KMS-11 (cell line): Measurements from ENCODE around the gene APOBEC4.
A peak's percentile ranks its signal among the peaks of the same experiment; 100 is the strongest.

Experiments used
- H2AFZ ChIP-seq: fragments of 200-600 bp; sonication (generic); 2 replicates; pipeline ENCODE4 v1.6.1; 2016; ENCODE audit warnings: antibody characterized with exemption, mixed run types, low read depth
- H3K27ac ChIP-seq: fragments of 200-600 bp; sonication (generic); 2 replicates; pipeline ENCODE4 v1.6.1; 2016; ENCODE audit warnings: mild to moderate bottlenecking, mixed run types
- H3K27me3 ChIP-seq: fragments of 200-600 bp; sonication (generic); 2 replicates; pipeline ENCODE4 v1.6.1; 2017; ENCODE audit warnings: mild to moderate bottlenecking, low read depth, mixed run types, moderate library complexity; ENCODE audit not compliant: insufficient read depth
- H3K36me3 ChIP-seq: fragments of 200-600 bp; sonication (generic); 2 replicates; pipeline ENCODE4 v1.6.1; 2017; ENCODE audit warnings: mild to moderate bottlenecking, mixed run types; ENCODE audit not compliant: insufficient read depth
- H3K4me1 ChIP-seq: fragments of 200-600 bp; sonication (generic); 2 replicates; pipeline ENCODE4 v1.6.1; 2016; ENCODE audit warnings: mild to moderate bottlenecking, low read depth, mixed run types; ENCODE audit not compliant: poor library complexity, severe bottlenecking
- H3K4me2 ChIP-seq: fragments of 200-600 bp; sonication (generic); 2 replicates; pipeline ENCODE4 v1.7.0; 2016; ENCODE audit warnings: mild to moderate bottlenecking, mixed run types
- H3K4me3 ChIP-seq: fragments of 200-600 bp; sonication (generic); IDR thresholded peaks from 2 replicates; pipeline ENCODE4 v1.6.1; 2017; ENCODE audit warnings: low read depth, low read length, mixed read lengths; ENCODE audit not compliant: insufficient read depth
- H3K79me2 ChIP-seq: fragments of 200-600 bp; sonication (generic); 2 replicates; pipeline ENCODE4 v1.6.1; 2016; ENCODE audit warnings: low read depth, mixed run types; ENCODE audit not compliant: insufficient read depth
- H3K9ac ChIP-seq: fragments of 200-600 bp; sonication (generic); 2 replicates; pipeline ENCODE4 v1.6.1; 2016; ENCODE audit warnings: mild to moderate bottlenecking, mixed run types
- H4K20me1 ChIP-seq: fragments of 200-600 bp; sonication (generic); 2 replicates; pipeline ENCODE4 v1.6.1; 2016; ENCODE audit warnings: mild to moderate bottlenecking, mixed run types; ENCODE audit not compliant: insufficient read depth
- CTCF ChIP-seq: fragments of 200-600 bp; sonication (generic); conservative IDR thresholded peaks from 2 replicates; pipeline ENCODE4 v1.6.1; 2017; ENCODE audit warnings: low read depth, mild to moderate bottlenecking, antibody characterized with exemption, low read length, moderate library complexity, mixed read lengths

The APOBEC4 gene

DNA sequence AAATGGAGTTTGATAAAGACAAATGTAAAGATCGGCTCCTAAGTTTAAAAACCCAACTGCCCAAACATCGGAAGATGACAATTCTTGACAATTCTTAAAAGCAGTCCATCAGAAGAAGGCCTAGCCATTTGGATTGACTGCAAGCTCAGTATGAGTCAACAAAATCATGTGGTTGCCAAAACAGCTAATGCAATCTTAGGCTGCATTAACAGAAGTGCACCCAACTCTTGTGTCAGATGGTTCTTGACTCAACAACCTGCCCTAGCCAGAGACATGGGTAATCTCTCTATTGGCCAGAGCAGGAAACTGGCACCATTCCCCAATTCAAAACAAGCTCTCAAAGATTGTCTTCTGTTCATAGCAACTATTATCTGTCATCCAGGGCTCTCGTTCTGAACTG is 53.0 kb downstream of the APOBEC4 start:
- H3K27me3 ChIP-seq, result no peaks in the 10 kb centered on the region
- no peaks in the 10 kb centered on the region for H4K20me1 ChIP-seq
- no peak for TF ChIP-seq CTCF
- no peak overlapping the region for H3K9ac ChIP-seq
- H3K4me2 ChIP-seq, result no peak overlapping the region
- no peak overlapping the region for H3K27ac ChIP-seq
- no peaks in the 10 kb centered on the region for H3K36me3 ChIP-seq
- no peaks in the 10 kb centered on the region for H3K79me2 ChIP-seq
- no peak overlapping the region for H3K4me3 ChIP-seq
- no peak overlapping the region for H2AFZ ChIP-seq
- peaks cover 9% of the 10 kb centered on the region for H3K4me1 ChIP-seq

DNA sequence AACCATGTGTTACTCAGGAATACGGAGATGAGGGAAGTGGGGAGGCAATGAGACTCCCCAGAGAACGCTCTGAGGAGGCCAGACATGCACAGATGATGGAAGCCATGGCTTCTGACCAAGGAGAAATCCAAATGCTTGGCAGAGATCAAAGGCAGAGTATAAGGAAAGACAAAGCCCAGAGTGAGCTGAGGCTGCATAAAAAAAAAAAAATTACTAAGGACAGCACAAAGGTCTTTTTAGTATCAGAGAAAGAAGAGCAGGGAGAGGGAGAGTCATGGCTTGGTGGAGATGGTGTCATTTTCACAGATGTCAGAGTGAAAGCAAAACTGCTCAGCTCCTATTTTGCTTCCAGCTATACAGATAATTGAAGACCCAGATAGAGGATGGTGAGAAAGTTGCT is 54.7 kb downstream of the APOBEC4 start:
- no peak overlapping the region for H3K9ac ChIP-seq
- H3K27ac ChIP-seq, result no peak overlapping the region
- H3K4me2 ChIP-seq, result no peak overlapping the region
- TF ChIP-seq CTCF, result no peak
- peak overlapping the region; percentile 4; the same call in 1 of the 2 replicates for H2AFZ ChIP-seq
- no peaks in the 10 kb centered on the region for H3K27me3 ChIP-seq
- no peaks in the 10 kb centered on the region for H3K36me3 ChIP-seq
- H3K79me2 ChIP-seq, result no peaks in the 10 kb centered on the region
- H4K20me1 ChIP-seq, result no peaks in the 10 kb centered on the region
- peaks cover 9% of the 10 kb centered on the region for H3K4me1 ChIP-seq
- H3K4me3 ChIP-seq, result no peak overlapping the region

DNA sequence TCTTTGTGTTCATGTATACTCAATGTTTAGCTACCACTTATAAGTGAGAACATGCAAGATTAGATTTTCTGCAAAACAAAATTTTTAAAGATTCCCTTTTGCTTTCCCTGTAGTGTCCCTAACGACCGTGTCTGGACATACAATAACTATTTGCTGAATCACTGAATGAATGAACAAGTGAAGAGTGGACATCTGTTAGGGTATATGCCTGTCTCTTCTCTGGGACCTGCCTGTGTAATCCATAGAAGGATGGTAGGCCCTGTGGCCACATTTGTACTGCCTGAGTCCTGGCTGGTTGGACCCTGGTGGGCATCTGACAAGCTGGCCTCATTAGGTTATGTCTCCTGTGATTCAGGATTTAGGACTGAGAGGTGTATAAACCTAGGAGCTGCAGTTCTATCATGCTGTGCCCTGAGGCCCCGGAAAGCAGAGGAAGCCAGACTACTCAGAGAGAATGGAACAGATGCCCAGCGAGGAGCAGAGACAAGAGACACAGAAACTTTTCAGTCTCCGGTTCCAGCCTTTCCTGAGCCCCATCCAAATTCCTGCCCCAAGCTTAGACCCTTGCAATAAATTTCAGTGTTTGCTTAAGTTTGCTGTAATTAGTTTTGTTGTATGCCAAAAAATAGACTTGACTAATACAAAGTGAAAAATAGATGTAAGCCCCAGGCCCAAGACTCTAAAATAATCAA is 55.3 kb downstream of the APOBEC4 start:
- H3K36me3 ChIP-seq, result no peaks in the 10 kb centered on the region
- peak overlapping the region; percentile 4; the same call in 1 of the 2 replicates for H2AFZ ChIP-seq
- H3K4me2 ChIP-seq, result no peak overlapping the region
- no peak for TF ChIP-seq CTCF
- no peak overlapping the region for H3K9ac ChIP-seq
- H3K79me2 ChIP-seq, result no peaks in the 10 kb centered on the region
- peaks cover 9% of the 10 kb centered on the region for H3K4me1 ChIP-seq
- H4K20me1 ChIP-seq, result no peaks in the 10 kb centered on the region
- no peak overlapping the region for H3K27ac ChIP-seq
- no peaks in the 10 kb centered on the region for H3K27me3 ChIP-seq
- no peak overlapping the region for H3K4me3 ChIP-seq

GRCh38 chr1:183596500-183596899 is 56.6 kb downstream of the APOBEC4 start:
- H3K27ac ChIP-seq, result no peak overlapping the region
- H3K4me1 ChIP-seq, result peaks cover 9% of the 10 kb centered on the region
- no peaks in the 10 kb centered on the region for H3K27me3 ChIP-seq
- H3K4me3 ChIP-seq, result no peak overlapping the region
- H3K79me2 ChIP-seq, result no peaks in the 10 kb centered on the region
- no peaks in the 10 kb centered on the region for H4K20me1 ChIP-seq
- no peak for TF ChIP-seq CTCF
- H3K9ac ChIP-seq, result no peak overlapping the region
- no peak overlapping the region for H3K4me2 ChIP-seq
- no peaks in the 10 kb centered on the region for H3K36me3 ChIP-seq
- no peak overlapping the region for H2AFZ ChIP-seq
